HUES6 (cell line): ENCODE data around the gene RPS23.

Experiments used
- H3K27ac ChIP-seq: 2 replicates; pipeline ENCODE4 v1.7.0; 2013; ENCODE audit warnings: low read depth, mild to moderate bottlenecking, low read length, inconsistent platforms
- H3K27me3 ChIP-seq: 2 replicates; pipeline ENCODE4 v1.6.1; 2013; ENCODE audit warnings: low read length; ENCODE audit not compliant: control insufficient read depth, insufficient read depth
- H3K36me3 ChIP-seq: 2 replicates; pipeline ENCODE4 v1.6.1; 2013; ENCODE audit warnings: low read length; ENCODE audit not compliant: control insufficient read depth, insufficient read depth
- H3K4me1 ChIP-seq: 2 replicates; pipeline ENCODE4 v1.6.1; 2013; ENCODE audit warnings: low read length; ENCODE audit not compliant: control insufficient read depth, insufficient read depth
- H3K4me3 ChIP-seq: 2 replicates; pipeline ENCODE4 v1.5.1; 2013; ENCODE audit warnings: low read depth, low read length
- H3K9ac ChIP-seq: one replicate; pipeline ENCODE4 v1.6.1; 2013; ENCODE audit warnings: mild to moderate bottlenecking, low read length
- H3K9me3 ChIP-seq: 2 replicates; pipeline ENCODE4 v1.6.1; 2013; ENCODE audit warnings: low read depth, low read length; ENCODE audit not compliant: control insufficient read depth, insufficient read depth

The RPS23 gene

DNA sequence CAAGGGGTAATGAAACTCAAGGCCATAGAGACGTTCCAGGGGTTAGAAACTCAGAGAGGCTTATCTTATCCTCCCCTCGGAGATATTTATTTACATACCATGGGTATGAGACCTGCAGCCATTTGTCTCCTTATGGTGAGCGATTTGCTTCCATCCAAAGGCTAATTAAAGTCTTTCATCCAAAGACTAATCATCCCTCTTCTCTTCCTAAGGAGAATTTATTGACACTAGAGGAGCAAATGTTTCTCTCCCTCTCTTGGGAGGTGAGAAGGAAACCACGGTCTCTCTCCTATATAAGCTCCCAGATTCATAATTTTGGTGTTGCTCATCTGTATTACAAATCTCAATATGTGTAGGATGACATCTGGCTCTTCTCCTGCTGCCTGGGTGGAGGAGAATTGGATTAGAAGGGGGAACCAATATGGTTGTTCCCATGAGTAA lies 31.0 kb upstream of the RPS23 start:
- no peaks in the 10 kb centered on the region for H3K36me3 ChIP-seq
- no peak overlapping the region for H3K4me3 ChIP-seq
- peaks cover 8% of the 10 kb centered on the region; the same call in 1 of the 2 replicates for H3K4me1 ChIP-seq
- H3K9ac ChIP-seq: no peak overlapping the region
- H3K27me3 ChIP-seq: no peaks in the 10 kb centered on the region
- H3K27ac ChIP-seq: no peak overlapping the region
- peaks cover 7% of the 10 kb centered on the region; the same call in 1 of the 2 replicates for H3K9me3 ChIP-seq

DNA sequence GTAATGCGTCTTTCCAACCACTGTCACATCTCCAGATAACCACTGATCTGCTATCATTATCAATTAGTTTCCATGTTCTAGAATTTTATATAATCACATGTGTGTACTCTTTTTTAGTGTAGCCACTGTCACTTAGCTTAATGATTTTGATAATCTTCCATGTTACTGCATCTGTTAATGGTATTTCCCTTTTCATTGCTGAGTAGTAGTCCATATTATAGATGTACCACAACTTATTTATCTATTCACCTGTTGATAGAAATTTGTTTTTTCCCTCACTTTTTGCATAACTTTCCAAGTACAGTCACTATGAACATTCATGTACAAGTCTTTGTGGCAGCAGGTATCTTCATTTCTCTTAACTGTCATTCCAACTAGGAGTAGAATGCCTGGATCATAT lies 30.3 kb upstream of the RPS23 start:
- Histone ChIP-seq H3K4me3 (no peak overlapping the region), H3K4me1 (peaks cover 6% of the 10 kb centered on the region; the same call in 1 of the 2 replicates), H3K9ac (no peak overlapping the region), H3K27ac (no peak overlapping the region), H3K9me3 (peaks cover 7% of the 10 kb centered on the region; the same call in 1 of the 2 replicates), H3K27me3 (no peaks in the 10 kb centered on the region), H3K36me3 (no peaks in the 10 kb centered on the region)

DNA sequence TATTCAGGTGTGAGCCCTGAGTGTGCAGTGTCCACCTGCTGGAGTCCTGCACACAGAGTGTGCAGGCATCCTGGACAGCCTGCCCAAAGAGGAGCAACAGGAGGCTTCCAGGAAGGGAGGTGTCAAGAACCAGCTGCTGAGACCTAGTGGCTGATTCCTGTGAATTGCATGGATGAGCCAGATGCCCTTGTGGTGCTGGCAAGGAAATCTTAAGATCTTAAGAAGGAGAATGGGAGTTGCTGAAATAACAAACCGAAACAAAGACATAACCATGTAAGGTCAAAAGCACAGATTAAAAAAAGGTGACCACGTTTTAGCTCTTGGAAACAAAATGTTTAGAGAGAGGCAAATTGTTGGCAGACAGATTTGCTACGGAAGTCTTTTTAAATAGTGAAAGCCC lies 29.3 kb upstream of the RPS23 start:
- Histone ChIP-seq H3K9me3 (peaks cover 7% of the 10 kb centered on the region; the same call in 1 of the 2 replicates), H3K27ac (no peak overlapping the region), H3K27me3 (no peaks in the 10 kb centered on the region), H3K9ac (no peak overlapping the region), H3K4me3 (no peak overlapping the region), H3K36me3 (no peaks in the 10 kb centered on the region), H3K4me1 (no peaks in the 10 kb centered on the region)

DNA sequence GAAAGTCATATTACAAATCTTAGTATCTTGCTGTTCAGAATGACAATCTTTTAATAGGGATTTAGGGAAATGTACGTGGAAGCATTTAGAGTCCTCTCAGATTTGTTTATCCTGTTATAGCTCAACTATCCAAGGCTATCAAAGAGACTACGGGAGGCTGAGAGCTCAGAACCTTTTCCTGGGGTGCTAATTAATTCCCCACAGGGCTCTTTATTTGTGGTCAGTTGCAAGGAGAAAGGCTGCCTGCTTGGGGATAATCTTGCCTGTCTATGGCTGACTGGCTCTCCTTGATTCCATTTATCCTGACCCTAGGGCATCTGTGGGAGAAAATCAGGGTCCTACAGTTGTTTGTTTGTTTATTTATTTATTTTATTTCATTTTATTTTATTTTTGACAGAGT lies 28.0 kb upstream of the RPS23 start:
- Histone ChIP-seq H3K9me3 (peaks cover 7% of the 10 kb centered on the region; the same call in 1 of the 2 replicates), H3K27me3 (no peaks in the 10 kb centered on the region), H3K4me3 (no peak overlapping the region), H3K4me1 (no peaks in the 10 kb centered on the region), H3K27ac (no peak overlapping the region), H3K36me3 (no peaks in the 10 kb centered on the region), H3K9ac (no peak overlapping the region)

DNA sequence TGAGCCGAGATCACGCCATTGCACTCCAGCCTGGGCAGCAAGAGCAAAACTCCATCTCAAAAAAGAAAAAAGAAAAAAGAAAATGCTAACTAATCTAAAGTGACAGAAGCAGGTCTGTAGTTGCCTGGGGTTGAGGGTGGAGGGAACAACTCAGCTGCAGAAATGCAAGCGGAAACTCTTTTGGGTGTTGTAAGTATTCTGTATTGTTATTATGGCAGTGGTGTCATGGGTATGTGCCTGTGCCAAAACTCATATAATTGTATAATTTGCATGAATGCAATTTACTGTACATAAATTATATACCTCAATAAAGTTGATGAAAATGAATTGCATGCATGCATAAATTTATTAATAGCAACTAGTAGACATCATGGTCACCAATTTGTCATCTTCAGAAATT lies 23.0 kb upstream of the RPS23 start:
- H3K4me1 ChIP-seq: peaks cover 9% of the 10 kb centered on the region
- H3K27me3 ChIP-seq: no peaks in the 10 kb centered on the region
- H3K9me3 ChIP-seq: no peaks in the 10 kb centered on the region
- no peak overlapping the region for H3K4me3 ChIP-seq
- H3K9ac ChIP-seq: no peak overlapping the region
- H3K36me3 ChIP-seq: no peaks in the 10 kb centered on the region
- no peak overlapping the region for H3K27ac ChIP-seq

DNA sequence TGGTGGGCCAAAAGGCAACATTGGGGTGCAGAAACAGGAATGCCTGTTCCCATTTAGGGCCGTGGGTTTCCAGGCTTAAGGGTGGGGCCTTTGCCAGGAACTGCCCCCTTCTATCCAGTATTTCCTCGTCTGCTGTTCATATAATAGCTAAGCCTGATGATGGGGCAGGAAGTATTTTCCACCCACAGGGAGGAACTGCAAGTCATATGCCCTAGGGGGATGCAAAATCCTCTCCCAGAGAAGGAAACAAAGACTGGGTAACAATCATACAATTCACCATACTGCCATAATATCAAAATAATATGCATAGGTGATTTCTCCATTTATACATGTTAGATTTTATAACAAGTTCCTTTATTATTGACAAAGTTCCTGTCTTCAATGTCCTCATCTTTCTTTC lies 20.5 kb upstream of the RPS23 start:
- no peak overlapping the region for H3K4me3 ChIP-seq
- H3K4me1 ChIP-seq: peaks cover 30% of the 10 kb centered on the region
- H3K9me3 ChIP-seq: no peaks in the 10 kb centered on the region
- no peak overlapping the region for H3K27ac ChIP-seq
- no peak overlapping the region for H3K9ac ChIP-seq
- no peaks in the 10 kb centered on the region for H3K36me3 ChIP-seq
- H3K27me3 ChIP-seq: no peaks in the 10 kb centered on the region

DNA sequence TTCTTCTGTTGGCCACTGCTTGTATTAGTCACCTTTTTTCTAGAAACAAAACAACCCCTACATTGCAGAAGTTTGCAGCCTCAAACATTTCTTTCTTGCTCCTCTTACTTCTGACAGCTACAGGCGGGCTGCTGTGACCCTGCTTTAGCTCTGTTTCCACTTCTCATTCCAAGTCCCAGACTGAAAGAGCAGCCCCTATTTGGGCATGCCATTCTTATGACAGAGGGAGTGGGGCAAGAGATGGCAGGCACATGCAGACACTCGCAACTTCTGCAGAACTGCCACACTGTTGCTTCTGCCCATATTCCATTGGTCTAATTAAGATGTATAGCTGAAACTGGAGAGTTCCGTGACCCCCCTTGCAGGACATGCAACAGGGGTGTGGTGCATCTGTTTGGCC lies 19.6 kb upstream of the RPS23 start:
- H3K27me3 ChIP-seq: no peaks in the 10 kb centered on the region
- no peak overlapping the region for H3K9ac ChIP-seq
- H3K36me3 ChIP-seq: no peaks in the 10 kb centered on the region
- H3K27ac ChIP-seq: no peak overlapping the region
- H3K4me3 ChIP-seq: no peak overlapping the region
- peaks cover 39% of the 10 kb centered on the region for H3K4me1 ChIP-seq
- no peaks in the 10 kb centered on the region for H3K9me3 ChIP-seq

DNA sequence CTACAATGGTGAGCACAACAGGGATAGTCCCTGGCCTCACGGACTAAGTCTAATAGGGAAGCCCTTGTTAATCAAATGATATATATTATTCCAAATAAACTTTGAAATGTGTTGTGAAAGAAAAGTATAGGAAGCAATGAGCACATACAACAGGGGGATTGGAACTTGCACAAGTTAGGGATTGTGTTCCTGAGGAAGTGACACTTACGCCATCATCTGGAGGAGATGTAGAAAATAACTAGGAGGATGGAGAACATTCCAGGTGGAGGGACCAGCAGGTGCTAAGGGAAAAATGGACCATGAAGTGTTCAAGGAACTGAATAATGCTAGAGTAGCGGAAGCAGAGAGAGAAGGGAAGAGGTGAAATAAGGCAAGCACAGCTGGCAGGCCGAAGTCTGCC lies 18.8 kb upstream of the RPS23 start:
- Histone ChIP-seq H3K27me3 (no peaks in the 10 kb centered on the region), H3K4me1 (peaks cover 41% of the 10 kb centered on the region)

DNA sequence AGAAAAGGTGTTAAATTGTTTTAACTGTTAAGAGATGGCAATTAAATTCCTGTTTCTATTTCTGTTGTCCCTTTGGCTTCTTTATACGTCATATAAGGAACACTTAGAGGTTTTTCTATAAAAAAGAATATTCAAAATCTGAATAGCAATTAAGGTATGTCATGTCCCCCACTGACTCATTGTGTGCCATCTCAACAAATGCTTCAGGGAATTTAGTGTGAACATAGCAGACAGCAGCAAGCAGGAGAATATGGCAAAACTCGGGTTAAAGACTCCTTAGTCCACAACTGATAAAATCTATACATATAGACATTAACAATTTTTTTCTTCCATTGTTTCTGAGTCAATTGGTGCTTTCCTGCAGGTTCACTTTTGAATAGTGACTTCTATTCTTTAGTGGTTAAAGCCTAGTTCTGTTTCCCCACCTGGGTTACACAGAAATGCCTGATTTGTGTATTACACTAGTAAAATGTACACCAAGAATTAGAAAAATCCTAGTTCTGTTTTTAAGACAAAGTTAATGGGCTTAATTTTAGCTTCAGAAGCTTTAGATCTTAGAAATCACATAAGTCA lies 17.9 kb upstream of the RPS23 start:
- no peak overlapping the region for H3K9ac ChIP-seq
- H3K4me3 ChIP-seq: no peak overlapping the region
- H3K27ac ChIP-seq: no peak overlapping the region
- no peaks in the 10 kb centered on the region for H3K36me3 ChIP-seq
- no peaks in the 10 kb centered on the region for H3K27me3 ChIP-seq
- H3K9me3 ChIP-seq: no peaks in the 10 kb centered on the region
- H3K4me1 ChIP-seq: peaks cover 48% of the 10 kb centered on the region

More for the DNA sequence above, 18.8 kb upstream of the RPS23 start:
- H3K4me3 ChIP-seq: no peak overlapping the region
- no peak overlapping the region for H3K27ac ChIP-seq
- H3K36me3 ChIP-seq: no peaks in the 10 kb centered on the region
- no peaks in the 10 kb centered on the region for H3K9me3 ChIP-seq
- H3K9ac ChIP-seq: no peak overlapping the region

DNA sequence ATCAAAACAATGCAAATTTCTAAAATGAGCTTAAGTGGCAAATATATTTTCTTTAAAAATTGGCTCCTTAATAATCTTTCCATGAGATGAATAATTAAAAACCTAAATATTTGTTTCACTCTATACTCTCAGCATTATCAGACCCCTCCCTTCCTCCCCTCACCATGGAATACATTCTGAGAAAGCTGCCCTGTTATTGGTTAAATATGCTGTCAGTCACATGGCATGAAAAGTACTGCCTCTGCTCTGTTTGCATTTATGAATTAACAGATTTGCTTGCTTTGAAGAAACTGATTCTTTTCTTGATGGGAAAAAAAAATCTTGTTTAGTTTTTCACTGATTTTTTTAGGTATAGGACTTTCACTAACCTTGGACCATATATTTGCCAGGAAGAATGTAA lies 17.0 kb upstream of the RPS23 start:
- H3K4me3 ChIP-seq: no peak overlapping the region
- no peaks in the 10 kb centered on the region for H3K9me3 ChIP-seq
- H3K9ac ChIP-seq: no peak overlapping the region
- H3K27ac ChIP-seq: no peak overlapping the region
- peaks cover 55% of the 10 kb centered on the region for H3K4me1 ChIP-seq
- H3K36me3 ChIP-seq: no peaks in the 10 kb centered on the region
- H3K27me3 ChIP-seq: no peaks in the 10 kb centered on the region

DNA sequence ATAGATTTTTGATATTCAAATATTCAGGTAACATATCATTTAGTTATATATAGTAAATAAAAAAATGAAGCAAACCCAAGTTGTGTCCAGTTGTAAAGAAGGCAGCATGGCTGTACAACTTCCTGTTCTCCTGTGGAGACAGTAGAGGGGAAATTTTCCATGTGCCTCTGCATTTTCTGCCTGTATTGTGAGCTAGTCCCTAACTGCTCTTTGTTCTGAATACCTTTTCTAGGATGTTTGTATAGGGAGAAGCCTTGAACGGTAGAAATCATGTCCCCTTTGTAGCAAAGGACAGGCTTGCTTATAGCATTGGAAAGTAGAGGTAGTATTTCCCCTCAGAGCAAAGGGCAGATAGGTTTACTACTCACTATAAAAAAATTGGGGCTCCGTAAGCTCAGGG lies 13.3 kb upstream of the RPS23 start:
- no peaks in the 10 kb centered on the region for H3K9me3 ChIP-seq
- H3K4me1 ChIP-seq: peaks cover 53% of the 10 kb centered on the region
- no peaks in the 10 kb centered on the region for H3K36me3 ChIP-seq
- no peak overlapping the region for H3K27ac ChIP-seq
- H3K4me3 ChIP-seq: no peak overlapping the region
- H3K9ac ChIP-seq: no peak overlapping the region
- no peaks in the 10 kb centered on the region for H3K27me3 ChIP-seq

DNA sequence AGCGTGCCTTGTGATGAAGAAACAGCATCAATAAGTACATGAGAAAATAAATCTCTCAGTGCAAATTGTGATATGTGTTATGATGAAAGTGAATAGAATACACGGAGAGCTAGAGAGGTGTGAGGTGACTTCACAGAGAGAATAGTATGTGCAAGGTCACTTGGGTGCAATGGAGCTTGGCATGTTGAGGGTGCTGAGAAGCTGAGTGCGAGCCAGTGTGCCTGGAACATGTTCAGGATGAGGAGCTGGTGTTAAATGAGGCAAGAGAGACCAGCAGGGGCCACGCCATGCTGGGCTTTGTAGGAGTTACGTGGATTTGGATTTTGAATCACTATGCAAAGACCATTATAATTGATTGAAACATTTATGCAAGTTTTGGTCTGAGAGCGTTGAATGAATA lies 12.8 kb upstream of the RPS23 start:
- H3K36me3 ChIP-seq: no peaks in the 10 kb centered on the region
- no peak overlapping the region for H3K9ac ChIP-seq
- no peak overlapping the region for H3K27ac ChIP-seq
- H3K4me3 ChIP-seq: no peak overlapping the region
- peaks cover 49% of the 10 kb centered on the region for H3K4me1 ChIP-seq
- H3K9me3 ChIP-seq: no peaks in the 10 kb centered on the region
- no peaks in the 10 kb centered on the region for H3K27me3 ChIP-seq
